ENCODE data around the gene SLC7A9.
"Not testable (repeated sequence)": the region's sequence is repeated elsewhere in the genome, so short reads cannot be mapped to it uniquely, and the experiment has no call there.

The SLC7A9 gene

GRCh38 chr19:32782089-32782488, 87.5 kb downstream of the SLC7A9 start:
- not testable (repeated sequence) for H3K4me1 ChIP-seq (ENCODE audit: control insufficient read depth in 1 of 2, insufficient read depth in 1 of 2, low read depth in 1 of 2, low read length in 1 of 2); H3K27me3 ChIP-seq; H3K36me3 ChIP-seq; H3K4me3 ChIP-seq (ENCODE audit: low read depth in 1 of 2, low read length in 1 of 2); H3K27ac ChIP-seq; H3K9me3 ChIP-seq

- no peak overlapping the region for H3K27ac ChIP-seq
- no peaks in the 10 kb centered on the region for H3K36me3 ChIP-seq
- TF ChIP-seq CTCF (IDR thresholded peaks at IDR 0.05): no peak
- no peaks in the 10 kb centered on the region for H3K4me1 ChIP-seq (ENCODE audit: control insufficient read depth in 1 of 2, insufficient read depth in 1 of 2, low read depth in 1 of 2, low read length in 1 of 2)
- H3K4me3 ChIP-seq (ENCODE audit: low read depth in 1 of 2, low read length in 1 of 2): no peak overlapping the region
- no peaks in the 10 kb centered on the region for H3K27me3 ChIP-seq
- no peaks in the 10 kb centered on the region for H3K9me3 ChIP-seq
These were observed 88.3 kb downstream of the SLC7A9 start for GRCh38 chr19:32781280-32781679.
